HG03354 (cell line): ENCODE data around the gene ZNF799.
"Not testable (repeated sequence)": the region's sequence is repeated elsewhere in the genome, so short reads cannot be mapped to it uniquely, and the experiment has no call there.

ENCODE experiments used
- ATAC-seq: cut with Tn5 transposase; IDR thresholded peaks from one replicate; pipeline ENCODE4 v1.9.1; 2021; ENCODE audit warnings: mild to moderate bottlenecking; ENCODE audit not compliant: unreplicated experiment, poor library complexity, severe bottlenecking

ZNF799 gene

GRCh38 chr19:12400633-12401502 is at the start of gene ZNF799:
Gene ZNF799, minus strand, starts transcription at chr19:12401271. Its CDS starts 201 bp downstream, at chr19:12401070.
- peak; percentile 89 for ATAC-seq

GRCh38 chr19:12450844-12451243 is 49.8 kb upstream of the ZNF799 start:
- ATAC-seq, result no peak

DNA sequence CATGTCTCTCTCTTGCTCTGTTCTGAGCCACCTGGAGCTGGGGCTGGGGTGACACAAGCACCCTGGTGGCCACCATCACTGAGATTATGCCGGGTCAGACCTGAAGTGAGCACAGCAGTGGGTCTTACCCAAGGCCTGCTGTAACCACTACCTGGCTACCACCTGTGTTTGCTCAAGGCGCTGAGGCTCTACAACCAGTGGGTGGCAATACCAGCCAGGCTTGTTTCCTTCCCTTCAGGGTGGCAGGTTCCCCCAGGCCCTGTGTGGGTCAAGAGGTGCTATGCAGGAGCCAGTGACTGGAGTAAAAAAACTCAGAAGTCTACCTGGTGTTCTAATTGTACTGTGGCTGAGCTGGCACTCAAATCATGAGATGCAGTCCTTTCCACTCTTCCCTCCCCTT is 47.7 kb upstream of the ZNF799 start:
- no peak for ATAC-seq

DNA sequence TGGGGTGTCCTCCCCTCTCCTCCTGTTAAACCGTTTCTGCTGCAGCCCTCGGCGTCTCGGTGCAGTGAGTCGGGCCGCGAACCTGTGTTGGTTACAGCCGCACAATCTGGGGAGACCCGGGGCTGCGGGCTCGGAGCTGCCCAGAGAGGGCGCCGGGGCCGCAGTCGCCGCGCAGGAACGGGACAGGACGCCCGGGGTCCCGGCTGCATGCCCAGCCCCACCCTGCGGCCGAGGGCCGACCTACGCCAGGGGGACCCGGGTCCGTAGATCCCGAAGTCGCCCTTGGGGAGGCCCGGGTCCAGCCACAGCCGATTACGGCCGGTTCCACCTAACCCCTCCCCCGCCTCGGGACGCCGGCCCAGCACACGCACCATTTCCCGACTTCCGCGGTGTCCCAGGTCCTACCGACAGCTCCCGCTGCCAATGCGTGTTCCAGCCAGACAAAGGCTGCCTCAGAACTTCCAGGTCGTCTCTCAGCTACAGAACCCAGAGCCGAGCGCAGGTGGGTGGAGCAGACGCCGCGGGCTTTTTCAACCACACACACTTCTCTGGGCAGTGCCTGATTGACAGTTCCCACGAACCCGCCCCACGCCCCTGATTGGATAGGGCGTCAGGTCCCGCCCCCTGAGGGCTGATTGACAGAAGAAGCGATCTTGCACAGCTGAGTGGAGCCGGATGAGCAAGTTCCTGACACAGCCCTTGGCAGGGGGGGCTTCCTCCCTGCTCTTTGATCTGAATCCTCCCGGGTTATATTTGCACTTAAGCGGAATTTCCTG is 39.7 kb upstream of the ZNF799 start, which contains the start of gene ZNF443:
Gene ZNF443, minus strand, starts transcription at position 481 of the 776 bp plus-strand sequence. Its CDS starts 107 bp downstream, at position 374.
- ATAC-seq, result peak; percentile 89

GRCh38 chr19:12439686-12440540 is 38.8 kb upstream of the ZNF799 start:
- ATAC-seq, result peak; percentile 47

DNA sequence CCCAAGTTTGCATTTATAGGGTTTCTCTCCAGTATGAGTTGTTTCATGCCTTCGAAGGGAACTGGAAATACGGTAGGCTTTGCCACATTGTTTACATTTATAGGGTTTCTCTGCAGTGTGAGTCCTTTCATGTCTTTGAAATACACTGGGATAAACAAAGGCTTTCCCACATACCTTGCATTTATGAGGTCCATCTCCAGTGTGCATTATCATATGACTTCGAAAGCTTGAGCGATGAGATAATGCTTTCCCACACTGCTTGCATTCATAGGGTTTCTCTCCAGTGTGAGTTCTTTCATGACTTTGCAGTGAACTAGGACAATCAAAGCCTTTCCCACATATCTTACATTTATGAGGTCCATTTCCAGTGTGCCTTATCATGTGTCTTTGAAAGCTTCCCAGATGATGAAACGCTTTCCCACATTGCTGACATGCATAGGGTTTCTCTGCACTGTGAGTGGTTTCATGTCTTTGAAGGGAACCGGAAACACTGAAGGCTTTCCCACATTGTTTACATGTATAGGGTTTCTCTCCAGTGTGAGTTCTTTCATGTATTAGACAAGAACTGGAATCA is 29.7 kb upstream of the ZNF799 start:
- not testable (repeated sequence) for ATAC-seq

DNA sequence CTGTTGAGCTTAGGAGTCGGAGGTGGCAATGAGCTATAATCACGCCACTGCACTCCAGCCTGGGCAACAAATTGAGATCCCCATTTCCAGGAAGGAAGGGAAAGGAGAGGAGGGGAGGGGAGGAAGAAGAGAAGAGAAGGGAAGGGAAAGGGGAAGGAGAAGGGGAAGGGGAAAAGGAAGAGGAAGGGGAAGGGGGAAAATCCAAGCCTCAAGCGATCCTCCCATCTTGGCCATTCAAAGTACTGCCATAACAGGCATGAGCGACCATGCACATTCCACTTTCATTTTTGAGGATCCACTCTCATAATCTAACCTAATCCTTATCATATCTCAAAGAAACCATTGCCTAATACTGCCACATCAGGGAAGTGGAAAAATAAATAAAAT is 24.8 kb upstream of the ZNF799 start:
- ATAC-seq, result no peak

GRCh38 chr19:12425236-12425887 is 24.3 kb upstream of the ZNF799 start:
- no peak for ATAC-seq

GRCh38 chr19:12417273-12417672 is 16.2 kb upstream of the ZNF799 start:
- not testable (repeated sequence) for ATAC-seq

GRCh38 chr19:12411893-12412292 is 10.8 kb upstream of the ZNF799 start:
- ATAC-seq, result no peak

DNA sequence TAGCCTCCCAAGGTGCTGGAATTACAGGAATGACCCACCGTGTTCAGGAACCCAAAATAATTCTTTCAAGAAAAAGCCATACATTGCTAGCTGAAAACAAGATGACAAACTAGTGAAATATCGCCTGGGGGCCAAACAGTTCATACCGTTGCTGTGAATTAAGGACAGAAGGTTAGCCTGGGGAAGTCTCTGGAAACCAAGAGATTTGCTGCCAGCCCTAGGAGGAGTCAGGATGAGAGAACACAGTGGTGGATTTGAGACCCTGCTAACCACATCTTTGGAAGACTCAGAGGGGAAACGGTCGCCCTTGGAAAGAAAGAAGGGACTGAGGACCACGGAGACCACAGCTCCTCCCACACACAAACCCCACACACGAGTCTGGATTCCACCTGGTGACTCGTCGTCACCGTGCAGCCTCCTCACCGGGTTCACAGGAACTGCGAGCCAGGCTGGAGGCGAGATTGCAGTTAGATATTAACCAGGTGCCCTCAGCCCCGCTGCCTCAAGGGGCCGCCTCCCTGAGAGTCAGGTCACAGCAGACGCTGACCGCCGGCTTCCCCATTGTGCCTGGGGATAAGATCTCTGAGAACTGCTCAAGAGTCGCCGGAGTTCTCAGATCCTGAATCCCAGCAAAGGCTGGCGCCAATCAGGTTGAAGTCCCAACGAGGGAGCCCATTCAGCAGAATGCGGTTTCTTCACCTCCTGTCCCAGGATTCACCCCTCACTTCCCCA is 1.0 kb downstream of the ZNF799 start:
- ATAC-seq, result peak; percentile 51

GRCh38 chr19:12391148-12391547 is 9.9 kb downstream of the ZNF799 start:
- ATAC-seq, result not testable (repeated sequence)

- not testable (repeated sequence) for ATAC-seq
Observed at GRCh38 chr19:12386365-12386764, 14.7 kb downstream of the ZNF799 start.

- no peak for ATAC-seq
Observed at GRCh38 chr19:12380444-12380737, 20.7 kb downstream of the ZNF799 start.

DNA sequence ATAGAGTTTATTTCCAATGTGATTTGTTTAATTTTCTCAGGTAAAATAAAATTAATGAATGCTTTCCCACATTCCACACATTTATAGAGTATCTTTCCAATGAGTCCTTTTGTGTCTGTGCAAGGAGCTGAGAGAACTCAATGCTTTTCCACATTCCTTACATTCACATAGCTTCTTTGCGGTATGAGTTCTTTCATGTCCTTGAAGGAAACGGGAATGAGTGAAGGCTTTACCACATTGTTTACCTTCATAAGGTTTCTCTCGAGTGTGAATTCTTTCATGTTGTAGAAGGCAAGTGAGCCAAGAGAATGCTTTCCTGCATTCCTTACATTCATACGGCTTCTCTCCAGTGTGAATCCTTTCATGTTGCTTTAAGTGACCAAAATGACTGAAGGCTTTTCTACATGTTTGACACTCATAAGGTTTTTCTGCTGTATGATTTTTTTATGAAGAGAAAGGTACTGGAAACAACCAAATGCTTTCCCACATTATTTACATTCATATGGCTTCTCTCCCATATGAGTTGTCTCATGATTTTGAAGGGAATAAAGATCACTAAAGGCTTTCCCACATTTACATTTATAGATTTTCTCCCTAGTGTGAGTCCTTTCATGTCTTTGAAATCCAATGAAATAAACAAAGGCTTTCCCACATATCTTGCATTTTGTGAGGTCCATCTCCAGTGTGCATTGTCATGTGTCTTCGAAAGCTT is 21.2 kb downstream of the ZNF799 start:
- ATAC-seq, result no peak

DNA sequence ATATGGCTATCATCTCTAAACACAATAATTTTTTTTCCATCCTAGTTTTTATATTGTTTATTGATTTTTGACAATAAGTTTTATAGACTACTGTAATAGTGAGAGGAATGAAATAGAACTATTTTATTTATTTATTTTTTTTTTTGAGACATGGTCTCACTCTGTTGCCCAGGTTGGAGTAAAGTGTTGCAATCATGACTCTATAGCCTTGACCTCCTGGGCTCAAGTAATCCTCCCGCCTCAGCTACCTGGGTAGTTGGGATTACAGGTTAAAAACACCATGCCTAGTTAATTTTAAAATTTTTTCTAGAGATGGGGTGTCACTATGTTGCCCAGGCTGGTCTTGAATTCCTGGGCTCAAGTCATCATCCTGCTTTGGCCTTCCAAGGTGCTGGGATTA is 27.0 kb downstream of the ZNF799 start:
- ATAC-seq, result no peak

- ATAC-seq, result peak; percentile 89
Observed at GRCh38 chr19:12365236-12366162, 35.6 kb downstream of the ZNF799 start, which contains the start of gene ZNF442. Gene ZNF442, minus strand, starts transcription at chr19:12365683. Its CDS starts 2,052 bp downstream, at chr19:12363631.
